Measurements from ENCODE around the gene DUSP8. TPM values are rescaled to one million over a fixed set of nuclear protein-coding genes. Genes with fewer than 3 reads are reported as not detected.

Gene DUSP8
- total and polyA plus RNA-seq, 2 of the 8 experiments (the other 6 are each of a cell fraction or from before 2014, with no cell fraction given): 2.8 to 3.6 TPM

GRCh38 chr11:1562469-1563148, 9.5 kb downstream of the DUSP8 start (continued):
- TF ChIP-seq CBX8 (IDR thresholded peaks at IDR 0.05; ENCODE audit: borderline replicate concordance, low read depth, low read length) (no peak), HDAC6 (IDR thresholded peaks at IDR 0.05; ENCODE audit: low read depth, low read length) (no peak), CTBP2 (IDR thresholded peaks at IDR 0.05; ENCODE audit: borderline replicate concordance, insufficient read depth, insufficient read length, low read length) (no peak)
